ENCODE measurements around the gene SYK.

GRCh38 chr9:90789862-90790261 lies 11.8 kb upstream of the SYK start:
- TF ChIP-seq CTCF (IDR thresholded peaks at IDR 0.05) (no peak), POLR2AphosphoS5 (IDR thresholded peaks at IDR 0.05; ENCODE audit: insufficient read depth in 1 of 2, low read depth in 1 of 2) (no peak)

Measured in vagina (tissue), 2 donors.